ENCODE measurements around the gene RPRD2.

RPRD2 gene

DNA sequence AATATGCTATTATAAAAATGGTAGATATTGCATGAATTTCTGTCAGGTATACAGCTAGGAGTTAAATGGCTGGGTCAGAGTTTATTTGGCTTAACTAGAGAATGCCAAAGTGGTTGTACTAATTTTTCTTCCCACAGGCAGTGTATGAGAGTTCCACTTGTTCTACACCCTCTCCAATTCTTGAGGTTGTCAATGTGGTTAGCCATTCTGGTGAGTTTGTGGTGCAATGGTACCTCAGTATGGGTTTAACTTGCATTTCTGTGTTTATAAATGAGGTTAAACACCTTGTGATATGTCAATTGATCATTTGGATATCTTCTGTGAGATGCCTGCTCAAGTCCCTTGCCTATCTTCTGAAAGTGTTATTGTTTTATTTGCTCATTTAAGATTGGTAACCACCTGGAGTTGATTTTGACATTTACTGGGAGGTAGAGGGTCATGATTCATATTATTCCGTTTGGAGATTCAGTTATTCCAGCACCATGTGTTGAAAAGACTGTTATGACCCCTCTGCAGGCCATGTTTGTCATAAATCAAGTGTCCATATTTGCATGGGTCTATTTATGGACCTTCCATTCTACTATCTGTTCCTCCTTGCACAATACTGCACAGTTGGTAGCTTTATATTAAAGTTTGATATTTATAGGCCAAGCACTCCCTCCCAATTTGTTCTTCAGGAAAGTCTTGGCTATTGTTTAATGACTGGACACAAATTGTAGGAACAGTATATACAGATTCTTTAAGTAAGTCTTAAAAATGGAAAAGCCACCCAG lies 157.4 kb downstream of the RPRD2 start:
- Histone ChIP-seq H3K27ac (ENCODE audit: low read length) (no peak overlapping the region), H3K36me3 (ENCODE audit: control insufficient read depth, low read depth, low read length) (no peaks in the 10 kb centered on the region), H3K4me1 (ENCODE audit: control insufficient read depth, low read depth, low read length) (no peaks in the 10 kb centered on the region), H3K9ac (ENCODE audit: low read length) (no peak overlapping the region), H3K9me3 (ENCODE audit: control insufficient read depth, low read depth, low read length) (no peaks in the 10 kb centered on the region), H3K27me3 (ENCODE audit: control insufficient read depth, insufficient read depth, low read length) (no peaks in the 10 kb centered on the region), H3K4me3 (ENCODE audit: low read length) (no peak overlapping the region)

GRCh38 chr1:150525348-150525747 lies 161.4 kb downstream of the RPRD2 start:
- no peak overlapping the region for H3K4me3 ChIP-seq (ENCODE audit: low read length)
- no peaks in the 10 kb centered on the region for H3K4me1 ChIP-seq (ENCODE audit: control insufficient read depth, low read depth, low read length)
- H3K36me3 ChIP-seq (ENCODE audit: control insufficient read depth, low read depth, low read length) = no peaks in the 10 kb centered on the region
- H3K9me3 ChIP-seq (ENCODE audit: control insufficient read depth, low read depth, low read length) = no peaks in the 10 kb centered on the region
- H3K27ac ChIP-seq (ENCODE audit: low read length) = no peak overlapping the region
- H3K27me3 ChIP-seq (ENCODE audit: control insufficient read depth, insufficient read depth, low read length) = no peaks in the 10 kb centered on the region
- H3K9ac ChIP-seq (ENCODE audit: low read length) = no peak overlapping the region
